HepG2 (cell line): ENCODE measurements around the gene RNU7-1. TPM values are rescaled to one million over a fixed set of nuclear protein-coding genes. Genes with fewer than 3 reads are reported as not detected.
A peak's percentile ranks its signal among the peaks of the same experiment; 100 is the strongest.

Source experiments
- ARID3A ChIP-seq: IDR thresholded peaks from 2 replicates; pipeline ENCODE4 v1.6.1; 2012; ENCODE audit warnings: low read depth, low read length, improper control_type of control experiment
- CBX5 ChIP-seq: sonication (generic); formaldehyde crosslinking; IDR thresholded peaks from 2 replicates; pipeline ENCODE4 v1.4.0; 2020; ENCODE audit warnings: missing genetic modification reagents, borderline replicate concordance
- DNMT3B ChIP-seq: conservative IDR thresholded peaks from 2 replicates; pipeline ENCODE4 v1.6.1; 2016; ENCODE audit warnings: missing biosample characterization, control low read depth
- HNRNPH1 ChIP-seq: fragments of 200-400 bp; formaldehyde crosslinking; optimal IDR thresholded peaks from 2 replicates; pipeline ENCODE3; 2017; ENCODE audit warnings: mild to moderate bottlenecking, low read depth, low read length
- HNRNPL ChIP-seq: fragments of 200-400 bp; formaldehyde crosslinking; IDR thresholded peaks from 2 replicates; pipeline ENCODE4 v1.6.1; 2017; ENCODE audit warnings: mild to moderate bottlenecking, low read depth, low read length
- KAT7 ChIP-seq: IDR thresholded peaks from 2 replicates; pipeline ENCODE4 v1.6.1; 2018; ENCODE audit warnings: borderline replicate concordance, missing compliant biosample characterization
- NCOR1 ChIP-seq: fragments of 200-600 bp; sonication (generic); IDR thresholded peaks from 2 replicates; pipeline ENCODE4 v1.7.0; 2017; ENCODE audit warnings: antibody characterized with exemption, low read length, borderline replicate concordance
- NR1H2 ChIP-seq: sonication (generic); formaldehyde crosslinking; IDR thresholded peaks from 2 replicates; pipeline ENCODE4 v1.8.1; 2022; ENCODE audit warnings: low read depth, missing genetic modification reagents, borderline replicate concordance
- PATZ1 ChIP-seq: sonication (generic); formaldehyde crosslinking; IDR thresholded peaks from 2 replicates; pipeline ENCODE4 v1.4.0; 2020; ENCODE audit warnings: missing genetic modification reagents
- RBFOX2 ChIP-seq: fragments of 200-400 bp; formaldehyde crosslinking; IDR thresholded peaks from 2 replicates; pipeline ENCODE4 v1.6.1; 2017; ENCODE audit warnings: low read depth, mild to moderate bottlenecking, low read length
- RBM39 ChIP-seq: fragments of 200-400 bp; formaldehyde crosslinking; IDR thresholded peaks from one replicate; pipeline ENCODE4 v1.6.1; 2018; ENCODE audit warnings: antibody characterized with exemption, mild to moderate bottlenecking, low read depth, low read length; ENCODE audit not compliant: poor library complexity, severe bottlenecking
- SKIL ChIP-seq: sonication (generic); formaldehyde crosslinking; IDR thresholded peaks from 2 replicates; pipeline ENCODE4 v1.8.0; 2022; ENCODE audit warnings: missing genetic modification reagents, mild to moderate bottlenecking, moderate library complexity, borderline replicate concordance
- SRSF4 ChIP-seq: fragments of 200-400 bp; formaldehyde crosslinking; IDR thresholded peaks from one replicate; pipeline ENCODE4 v1.6.1; 2018; ENCODE audit warnings: mild to moderate bottlenecking, low read depth, low read length, moderate library complexity; ENCODE audit not compliant: poor library complexity, severe bottlenecking
- TEAD2 ChIP-seq: sonication (generic); formaldehyde crosslinking; IDR thresholded peaks from 2 replicates; pipeline ENCODE4 v1.9.0; 2021; ENCODE audit warnings: missing genetic modification reagents
- TRIM24 ChIP-seq: sonication (generic); formaldehyde crosslinking; IDR thresholded peaks from 2 replicates; pipeline ENCODE4 v1.8.0; 2022; ENCODE audit warnings: mild to moderate bottlenecking, missing genetic modification reagents
- ZMYM4 ChIP-seq: sonication (generic); formaldehyde crosslinking; IDR thresholded peaks from 2 replicates; pipeline ENCODE4 v1.8.1; 2023; ENCODE audit warnings: mild to moderate bottlenecking, missing genetic modification reagents
- ZNF281 ChIP-seq: sonication (generic); formaldehyde crosslinking; IDR thresholded peaks from 2 replicates; pipeline ENCODE4 v1.4.0; 2020; ENCODE audit warnings: missing genetic modification reagents, borderline replicate concordance
- ZNF382 ChIP-seq: sonication (generic); formaldehyde crosslinking; IDR thresholded peaks from 2 replicates; pipeline ENCODE4 v1.5.0; 2020; ENCODE audit warnings: missing genetic modification reagents, mild to moderate bottlenecking, borderline replicate concordance
- ZNF773 ChIP-seq: sonication (generic); formaldehyde crosslinking; IDR thresholded peaks from 2 replicates; pipeline ENCODE4 v1.4.0; 2020; ENCODE audit warnings: missing genetic modification reagents, borderline replicate concordance
- polyA plus RNA-seq, 8 experiments: library from polyadenylated mRNA; depleted of rRNA in 3 of 8; stranded (reverse) in 7 of 8; unstranded in 1 of 8; fragments of >200 nt; fragmentation: Illumina TruSeq in 4 of 8; extraction: Trizol in 4 of 8; gene quantifications; 2 replicates each; pipeline versions ENCODE4 v1.2.1 to v1.2.3, GENCODE V29; 2011 to 2016; ENCODE audit warnings: low read depth in 4 of 8, missing spikeins in 1 of 8, mixed read lengths in 1 of 8; ENCODE audit not compliant: insufficient read depth in 1 of 8
- total RNA-seq, 5 experiments: library from RNA; depleted of rRNA; stranded (reverse); fragments of >200 nt; fragmentation: Illumina TruSeq; extraction: Trizol; gene quantifications; 2 replicates each; pipeline ENCODE4 v1.2.3, GENCODE V29; 2016; ENCODE audit warnings: low read depth in 1 of 5

Gene RNU7-1
- total and polyA plus RNA-seq, 2 of the 13 experiments (the other 11 are each of a cell fraction or from before 2014, with no cell fraction given), result not detected

- TF ChIP-seq ZMYM4 (CRISPR knock-in tag) (peak; percentile 57; the same call in 1 of the 2 replicates), SRSF4 (no peak), ARID3A (no peak), NCOR1 (no peak), CBX5 (CRISPR knock-in tag) (peak; percentile 59; the same call in 1 of the 2 replicates), ZNF281 (CRISPR knock-in tag) (no peak), RBFOX2 (peak; percentile 91), HNRNPL (no peak), HNRNPH1 (peak; percentile 97), SKIL (CRISPR knock-in tag) (no peak), PATZ1 (CRISPR knock-in tag) (peak; percentile 55), NR1H2 (no peak), DNMT3B (no peak), TRIM24 (no peak), TEAD2 (CRISPR knock-in tag) (peak; percentile 43; the same call in 1 of the 2 replicates), ZNF773 (CRISPR knock-in tag) (no peak), RBM39 (no peak), KAT7 (CRISPR knock-in tag) (no peak; the same call in 1 of the 2 replicates), ZNF382 (CRISPR knock-in tag) (no peak)
Observed at GRCh38 chr12:6943722-6944380, at the start of gene RNU7-1, which contains the start of gene C12orf57 (continued).
